OCI-M2 (cell line): ENCODE data around the gene ZHX3.

Source experiments
- DNase-seq: peaks from one replicate; lab custom pipeline; 2025; ENCODE audit not compliant: unreplicated experiment; lab: John Stamatoyannopoulos, UW

Gene ZHX3

GRCh38 chr20:41353530-41353929 is 36.0 kb upstream of the ZHX3 start:
- DNase-seq: no peak

- DNase-seq: no peak
These were observed 35.1 kb upstream of the ZHX3 start for GRCh38 chr20:41352666-41353065.

DNA sequence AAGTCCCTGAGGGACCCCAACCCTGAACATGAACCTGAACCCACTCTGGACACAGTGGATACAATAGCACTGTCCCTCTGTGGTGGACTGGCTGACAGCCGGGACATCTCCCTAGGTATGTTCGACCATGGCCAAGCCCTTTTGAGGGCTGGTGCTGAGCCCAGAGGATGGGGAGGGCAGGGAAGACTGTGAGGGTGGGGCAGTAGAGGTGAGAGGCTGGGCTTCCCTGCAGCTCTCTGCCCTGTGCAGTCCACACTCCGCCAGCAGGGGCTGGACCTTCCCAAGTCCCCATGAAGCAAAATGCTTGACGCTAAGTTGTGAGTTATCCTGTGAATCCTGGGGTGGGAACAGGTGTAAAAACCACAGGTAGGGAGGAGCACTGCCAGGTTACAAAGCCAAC is 34.6 kb upstream of the ZHX3 start:
- DNase-seq: no peak

DNA sequence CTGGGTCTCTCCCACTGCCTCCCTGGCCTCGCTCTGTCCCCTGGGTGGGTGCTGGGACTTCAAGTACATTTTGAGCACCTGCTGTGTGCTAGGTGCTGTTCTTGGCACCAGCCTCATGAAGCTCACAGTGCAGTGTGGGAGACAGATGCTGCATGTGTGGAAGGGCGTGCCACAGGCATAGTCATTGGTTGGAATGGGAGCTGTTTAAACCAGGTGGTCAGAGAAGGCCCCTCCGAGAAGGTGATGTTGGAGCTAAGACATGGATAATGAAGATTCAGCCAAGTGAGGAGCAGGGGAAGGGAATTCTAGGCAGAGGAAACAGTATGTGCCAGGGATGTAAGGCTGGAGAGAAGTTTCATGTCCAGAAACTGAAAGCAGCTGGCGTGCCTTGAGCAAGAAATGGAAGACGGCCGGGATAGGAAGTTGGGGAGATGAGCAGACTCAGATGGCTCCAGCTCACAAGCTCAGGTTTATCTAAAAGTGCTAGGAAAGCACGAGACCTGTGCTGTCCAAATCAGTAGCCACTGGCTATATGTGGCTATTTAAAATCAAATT is 33.0 kb upstream of the ZHX3 start:
- DNase-seq: no peak

DNA sequence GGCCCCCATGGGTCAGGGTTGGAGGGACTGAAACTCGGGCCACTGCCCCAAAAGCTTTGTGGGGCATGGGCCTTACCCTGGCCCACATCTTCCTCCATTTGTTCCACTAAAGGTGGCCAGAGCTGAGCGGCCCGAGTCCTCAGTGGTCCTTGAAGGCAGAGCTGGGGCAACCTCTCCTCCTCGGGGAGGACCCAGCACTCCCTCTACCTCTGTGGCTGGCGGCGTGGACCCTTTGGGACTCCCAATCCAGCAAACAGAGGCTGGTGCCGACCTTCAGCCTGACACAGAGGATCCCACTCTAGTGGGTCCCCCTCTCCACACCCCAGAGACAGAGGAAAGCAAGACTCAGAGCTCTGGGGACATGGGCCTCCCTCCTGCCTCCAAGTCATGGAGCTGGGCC is 32.4 kb upstream of the ZHX3 start:
- DNase-seq: no peak

DNA sequence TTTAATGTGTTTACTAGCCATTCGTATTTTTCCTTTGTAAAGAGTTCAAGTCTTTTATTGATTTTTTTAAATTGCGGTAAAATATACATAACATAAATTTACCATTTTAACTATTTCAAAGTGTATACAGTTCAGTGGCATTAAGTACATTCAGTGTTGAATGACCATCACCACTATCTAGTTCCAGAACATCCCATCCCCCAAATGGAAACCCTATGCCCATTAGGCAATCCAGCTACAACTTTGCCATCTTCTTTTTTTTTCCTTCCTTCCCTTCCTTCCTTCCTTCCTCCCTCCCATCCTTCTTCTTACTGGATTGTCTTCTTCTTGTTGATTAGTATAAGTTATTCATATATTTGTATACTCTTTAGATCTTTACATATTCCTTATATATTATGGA is 31.7 kb upstream of the ZHX3 start:
- no peak for DNase-seq

DNA sequence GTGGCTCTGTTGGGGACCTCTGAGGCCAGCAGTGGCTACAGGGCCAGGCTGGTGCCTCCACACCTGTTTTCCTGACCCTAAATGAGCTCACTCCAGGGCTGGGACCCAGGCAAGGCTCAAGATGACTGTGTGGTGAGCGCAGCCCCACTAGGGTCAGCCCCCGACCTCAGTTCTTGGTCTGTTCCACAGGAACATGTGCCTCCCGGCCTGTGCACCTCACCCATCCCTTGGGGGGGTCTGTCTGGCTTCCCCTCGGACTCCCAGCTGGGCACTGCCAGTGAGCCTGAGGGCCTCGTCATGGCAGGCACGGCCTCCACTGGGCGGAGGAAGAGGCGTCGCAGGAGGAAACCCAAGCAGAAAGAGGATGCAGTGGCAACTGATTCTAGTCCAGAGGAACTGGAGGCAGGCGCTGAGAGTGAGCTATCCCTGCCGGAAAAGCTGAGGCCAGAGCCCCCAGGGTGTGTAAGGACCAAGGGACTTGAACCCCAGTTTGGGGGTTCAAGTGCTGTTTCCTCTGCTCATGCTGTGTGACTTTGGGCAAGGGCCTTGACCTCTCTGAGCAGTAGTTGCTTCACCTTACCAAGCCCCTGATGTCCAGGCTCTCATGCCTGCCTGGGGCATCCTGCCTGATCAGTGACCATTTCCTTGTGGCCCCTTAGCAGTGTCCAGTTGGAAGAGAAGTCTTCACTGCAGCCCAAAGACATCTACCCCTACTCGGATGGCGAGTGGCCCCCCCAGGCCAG is 31.1 kb upstream of the ZHX3 start:
- no peak for DNase-seq

DNA sequence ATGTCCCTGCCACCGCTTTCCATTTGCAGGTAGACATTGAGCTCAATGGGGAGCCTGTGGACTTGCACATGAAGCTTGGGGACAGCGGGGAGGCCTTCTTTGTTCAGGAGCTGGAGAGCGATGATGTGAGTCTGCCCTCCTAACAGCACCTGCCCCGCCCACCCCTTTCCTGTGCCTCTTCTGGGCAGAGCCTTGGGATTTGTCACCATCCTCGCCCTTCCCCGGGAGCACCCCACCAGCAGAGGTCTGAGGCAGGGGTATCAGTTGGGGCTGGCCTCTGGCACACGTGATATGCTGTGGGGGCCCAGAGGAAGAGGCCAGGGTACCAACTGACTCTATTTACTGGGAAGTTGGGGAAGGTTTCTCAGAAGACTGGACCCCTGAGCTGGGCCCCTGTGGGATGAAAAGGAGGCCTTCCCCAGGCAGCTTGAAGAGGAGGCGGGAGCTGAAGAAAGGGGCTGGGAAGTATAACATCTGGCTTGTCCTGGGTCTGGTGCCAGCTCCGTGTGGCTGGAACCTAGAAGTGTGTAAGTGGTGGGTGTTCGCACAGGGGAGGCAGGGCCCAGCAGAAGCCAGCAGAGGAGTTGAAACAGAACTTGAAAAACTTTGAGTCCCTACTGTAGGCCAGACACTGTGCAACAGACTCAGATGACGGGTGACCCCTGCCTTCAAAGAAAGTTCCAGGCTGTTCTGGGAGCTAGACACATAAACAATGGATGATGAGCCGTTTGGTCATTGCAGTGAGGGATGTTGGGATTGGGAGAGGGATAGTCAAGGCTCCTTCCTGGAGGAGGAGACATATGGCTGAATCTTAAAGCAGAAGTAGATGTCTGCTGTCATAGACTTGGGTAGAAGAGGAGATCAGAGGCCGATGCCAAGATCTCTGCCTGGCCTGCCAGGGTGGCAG is 30.2 kb upstream of the ZHX3 start:
- no peak for DNase-seq

DNA sequence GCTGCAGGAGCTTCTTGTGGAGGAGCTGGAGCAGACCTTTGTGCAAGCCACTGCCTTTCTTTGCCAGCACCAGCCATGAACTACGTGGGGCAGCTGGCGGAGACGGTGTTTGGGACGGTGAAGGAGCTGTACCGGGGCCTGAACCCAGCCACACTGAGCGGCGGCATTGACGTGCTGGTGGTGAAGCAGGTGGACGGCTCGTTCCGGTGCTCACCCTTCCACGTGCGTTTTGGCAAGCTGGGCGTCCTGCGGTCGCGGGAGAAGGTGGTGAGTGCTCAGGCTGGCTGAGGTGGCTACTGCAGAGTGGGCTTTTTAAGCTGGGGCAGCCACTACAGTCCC is 28.2 kb upstream of the ZHX3 start:
- DNase-seq: no peak

DNA sequence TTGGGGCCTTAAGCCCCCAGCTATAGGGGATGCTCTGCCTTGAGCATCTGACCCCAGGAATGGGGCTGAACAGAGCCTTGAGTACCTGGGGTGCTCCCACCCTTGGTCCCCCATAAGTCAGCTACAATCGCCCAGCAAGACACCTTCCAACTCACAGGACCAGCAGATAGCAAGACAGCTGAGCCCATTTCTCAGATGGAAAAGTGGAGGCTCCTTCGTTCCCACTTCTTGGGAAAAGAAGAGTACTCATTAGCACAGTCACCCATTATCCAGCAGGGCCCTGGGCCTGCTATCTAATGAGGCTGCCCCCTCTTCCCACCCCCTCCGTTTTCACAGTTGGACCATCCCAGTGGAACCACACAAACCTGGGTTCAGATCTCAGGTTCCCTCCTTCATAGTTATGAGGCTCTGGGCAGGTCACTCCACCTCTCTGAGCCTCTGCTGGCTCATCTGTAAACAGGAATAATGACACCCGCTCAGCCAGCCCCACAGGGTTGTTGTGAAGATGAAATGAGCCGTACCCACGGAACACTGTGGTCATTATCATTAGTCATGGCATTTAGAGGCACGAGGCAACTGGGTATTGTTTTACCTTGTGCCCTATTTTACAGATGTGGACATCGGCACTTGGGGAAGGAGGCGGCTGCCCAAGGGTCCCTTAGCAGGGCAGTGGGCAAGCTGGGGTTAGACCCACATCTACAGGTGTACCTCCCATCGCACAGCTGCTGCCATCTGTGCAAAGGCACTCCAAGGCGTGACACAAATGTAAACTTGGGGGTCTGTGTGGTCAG is 27.6 kb upstream of the ZHX3 start:
- no peak for DNase-seq

- DNase-seq: no peak
These were observed 26.9 kb upstream of the ZHX3 start for GRCh38 chr20:41344477-41344876.

GRCh38 chr20:41342474-41343464 is 25.2 kb upstream of the ZHX3 start:
- DNase-seq: no peak

DNA sequence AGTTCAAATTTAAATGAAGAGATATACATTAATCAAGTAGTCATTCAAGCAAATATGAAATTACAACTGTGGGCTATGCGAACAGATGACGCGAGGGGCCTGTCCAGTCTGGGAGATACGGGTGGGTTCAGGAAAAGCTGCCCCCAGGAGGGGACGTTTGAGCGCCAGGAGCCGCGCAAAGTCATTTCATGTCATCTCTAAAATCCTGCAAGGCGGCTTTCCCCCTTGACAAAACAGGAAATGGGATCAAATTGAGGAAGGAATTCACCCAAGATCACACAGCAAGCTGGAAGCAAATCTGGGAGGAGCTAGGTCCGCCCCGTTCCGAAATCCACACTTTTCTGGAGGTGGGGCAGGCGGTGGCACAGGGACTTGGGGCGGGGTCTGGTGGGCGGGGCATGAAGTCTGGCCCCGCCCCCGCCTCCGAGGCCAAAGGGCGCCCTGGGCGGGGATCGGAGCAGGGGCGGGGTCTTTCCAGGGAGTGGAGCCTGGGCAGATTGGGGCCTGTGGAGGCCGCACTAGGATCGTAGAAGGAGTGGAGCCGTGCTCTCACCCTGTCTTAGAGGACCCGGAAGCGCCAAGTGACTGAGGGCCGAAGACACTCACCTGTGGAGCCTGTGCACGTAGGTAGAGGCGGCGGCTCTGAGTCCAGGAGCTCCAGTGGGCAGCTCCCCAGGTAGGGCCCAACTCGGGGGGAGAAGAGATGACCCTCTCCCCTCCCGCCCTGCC is 23.0 kb upstream of the ZHX3 start, which contains the start of gene LPIN3:
Gene LPIN3 (plus strand): TSS at position 495 of the 729 bp plus-strand sequence. CDS start 4,983 bp downstream, outside the sequence.
- no peak for DNase-seq

- peak; percentile 50 for DNase-seq
These were observed 22.4 kb upstream of the ZHX3 start for GRCh38 chr20:41339957-41340326.

- no peak for DNase-seq
These were observed 19.4 kb upstream of the ZHX3 start for GRCh38 chr20:41336711-41337492.

GRCh38 chr20:41335591-41335990 is 18.1 kb upstream of the ZHX3 start:
- DNase-seq: no peak

- DNase-seq: no peak
These were observed 17.2 kb upstream of the ZHX3 start for GRCh38 chr20:41334443-41335421.
